ENCODE data around the gene CWC27.

Gene CWC27

DNA sequence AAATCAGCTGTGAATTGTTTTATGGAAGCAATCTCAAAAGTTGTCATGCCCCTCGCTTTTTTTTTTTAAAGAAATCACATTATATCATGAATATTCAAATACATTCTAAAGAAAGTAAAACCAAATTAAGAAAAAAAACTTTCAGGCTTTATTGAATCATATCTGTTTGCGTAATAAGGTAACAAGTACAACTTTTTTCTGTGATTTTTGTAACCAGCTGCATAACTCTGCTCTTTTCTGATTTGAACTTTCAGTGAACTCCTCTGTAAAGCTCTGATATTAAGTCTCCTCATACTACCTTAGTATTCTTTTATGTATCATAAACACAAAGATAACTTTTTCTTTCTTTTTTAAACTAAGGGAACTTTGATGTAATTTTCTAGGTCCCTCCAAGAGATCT, 65.3 kb downstream of the CWC27 start:
- DNase-seq (ENCODE audit: low read depth in 2 of 2): peak; percentile 45 to 50
- no peak overlapping the region for H3K4me3 ChIP-seq (replicated peaks in 1 of 2; ENCODE audit: low read depth in 2 of 2, low read length in 2 of 2)
- TF ChIP-seq, protein P1, sequence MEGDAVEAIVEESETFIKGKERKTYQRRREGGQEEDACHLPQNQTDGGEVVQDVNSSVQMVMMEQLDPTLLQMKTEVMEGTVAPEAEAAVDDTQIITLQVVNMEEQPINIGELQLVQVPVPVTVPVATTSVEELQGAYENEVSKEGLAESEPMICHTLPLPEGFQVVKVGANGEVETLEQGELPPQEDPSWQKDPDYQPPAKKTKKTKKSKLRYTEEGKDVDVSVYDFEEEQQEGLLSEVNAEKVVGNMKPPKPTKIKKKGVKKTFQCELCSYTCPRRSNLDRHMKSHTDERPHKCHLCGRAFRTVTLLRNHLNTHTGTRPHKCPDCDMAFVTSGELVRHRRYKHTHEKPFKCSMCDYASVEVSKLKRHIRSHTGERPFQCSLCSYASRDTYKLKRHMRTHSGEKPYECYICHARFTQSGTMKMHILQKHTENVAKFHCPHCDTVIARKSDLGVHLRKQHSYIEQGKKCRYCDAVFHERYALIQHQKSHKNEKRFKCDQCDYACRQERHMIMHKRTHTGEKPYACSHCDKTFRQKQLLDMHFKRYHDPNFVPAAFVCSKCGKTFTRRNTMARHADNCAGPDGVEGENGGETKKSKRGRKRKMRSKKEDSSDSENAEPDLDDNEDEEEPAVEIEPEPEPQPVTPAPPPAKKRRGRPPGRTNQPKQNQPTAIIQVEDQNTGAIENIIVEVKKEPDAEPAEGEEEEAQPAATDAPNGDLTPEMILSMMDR (IDR thresholded peaks at IDR 0.05; ENCODE audit: low read depth, low read length): no peak

DNA sequence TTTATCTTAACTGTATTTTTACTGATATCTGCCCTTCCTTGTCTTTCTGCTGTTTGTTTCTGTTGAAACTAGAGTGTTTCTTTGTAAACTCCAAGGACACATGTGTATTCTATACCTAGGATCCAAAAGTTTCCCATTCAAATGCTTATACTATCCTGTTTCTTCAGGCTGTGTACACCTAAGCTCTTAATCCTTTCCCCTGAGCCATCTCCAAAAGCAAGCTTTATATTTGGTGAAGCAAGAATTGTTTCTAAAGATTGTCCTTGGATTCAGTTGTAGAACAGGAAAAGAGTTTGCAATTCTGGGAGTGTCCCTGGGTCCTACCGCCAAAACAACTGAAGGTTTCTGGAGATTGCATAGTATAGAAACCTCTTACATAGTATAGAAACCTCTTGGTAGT, 65.9 kb downstream of the CWC27 start:
- DNase-seq (ENCODE audit: low read depth in 2 of 2): peak in 1 of 2 donors; percentile 10
- TF ChIP-seq, protein P1 (IDR thresholded peaks at IDR 0.05; ENCODE audit: low read depth, low read length): no peak
- H3K4me3 ChIP-seq (replicated peaks in 1 of 2; ENCODE audit: low read depth in 2 of 2, low read length in 2 of 2): no peak overlapping the region

DNA sequence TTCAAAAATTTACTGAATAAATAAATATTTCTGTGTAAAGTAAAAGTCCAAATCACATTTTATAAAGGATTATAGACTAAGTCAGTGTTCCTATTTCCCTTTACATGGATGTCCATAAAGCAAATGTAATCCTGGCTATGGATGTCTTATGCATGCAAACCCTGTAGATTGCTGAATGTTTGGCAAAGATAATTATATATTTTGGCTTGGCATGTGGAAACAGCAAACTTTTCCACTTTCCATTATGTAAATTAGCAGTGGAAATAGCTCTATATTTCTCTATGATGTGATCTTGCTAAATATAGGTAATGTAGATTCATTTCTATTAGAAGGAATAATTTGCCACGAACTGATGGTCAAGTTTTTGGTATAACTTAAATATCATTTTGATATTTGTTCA, 66.5 kb downstream of the CWC27 start:
- no peak for DNase-seq (ENCODE audit: low read depth in 2 of 2)
- TF ChIP-seq, protein P1 (IDR thresholded peaks at IDR 0.05; ENCODE audit: low read depth, low read length): no peak

DNA sequence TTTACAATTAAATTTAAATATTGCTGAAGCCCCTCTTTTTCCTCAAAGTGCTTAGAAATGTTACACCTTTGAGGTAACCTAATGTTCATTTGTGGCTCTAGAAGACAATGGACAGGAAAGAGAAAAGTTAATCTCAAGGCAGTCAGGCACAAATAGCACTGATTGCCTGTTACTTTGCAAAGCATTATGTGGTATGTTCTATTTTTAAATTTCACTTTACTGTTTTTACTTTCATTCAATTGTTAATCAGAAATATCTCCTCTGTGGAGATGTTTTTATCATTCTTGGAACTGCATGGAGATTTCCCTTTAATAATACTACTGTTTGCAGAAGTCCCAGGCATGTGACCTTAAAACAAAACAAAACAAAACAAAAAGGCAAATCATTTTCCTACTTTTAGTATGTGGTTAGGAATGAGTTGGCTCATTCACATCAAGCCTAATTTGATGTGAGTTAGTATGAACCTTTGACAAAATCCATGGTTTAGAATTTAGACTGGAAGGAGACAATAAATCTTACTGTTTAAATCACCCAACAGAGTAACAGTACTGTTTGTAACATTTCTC, 67.5 kb downstream of the CWC27 start:
- H3K4me3 ChIP-seq (replicated peaks in 1 of 2; ENCODE audit: low read depth in 2 of 2, low read length in 2 of 2): no peak overlapping the region
- DNase-seq (ENCODE audit: low read depth in 2 of 2): peak in 1 of 2 donors; percentile 16
- TF ChIP-seq, protein P1 (IDR thresholded peaks at IDR 0.05; ENCODE audit: low read depth, low read length): no peak

More for the DNA sequence above, 66.5 kb downstream of the CWC27 start:
- H3K4me3 ChIP-seq (replicated peaks in 1 of 2; ENCODE audit: low read depth in 2 of 2, low read length in 2 of 2): no peak overlapping the region

DNA sequence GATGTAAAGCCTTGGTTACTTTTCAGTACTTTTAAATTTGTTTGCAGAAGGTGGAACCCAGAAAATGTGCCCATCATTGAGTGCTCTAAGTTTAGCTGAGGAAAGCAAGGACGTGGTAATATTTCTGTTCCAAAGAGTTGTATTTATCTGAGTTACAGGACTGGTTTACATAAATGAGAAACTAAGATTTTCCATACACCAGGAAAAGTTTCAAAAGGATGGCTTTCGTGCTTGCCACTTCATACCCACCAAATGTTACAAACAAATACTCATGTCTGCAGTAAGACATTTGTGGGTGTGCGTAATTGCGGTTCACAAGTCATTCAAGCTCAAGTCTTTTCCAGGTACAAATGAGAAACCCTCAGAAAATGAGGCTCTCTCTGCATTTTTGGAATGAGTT, 68.1 kb downstream of the CWC27 start:
- TF ChIP-seq, protein P1 (IDR thresholded peaks at IDR 0.05; ENCODE audit: low read depth, low read length): no peak
- DNase-seq (ENCODE audit: low read depth in 2 of 2): no peak
- no peak overlapping the region for H3K4me3 ChIP-seq (replicated peaks in 1 of 2; ENCODE audit: low read depth in 2 of 2, low read length in 2 of 2)

DNA sequence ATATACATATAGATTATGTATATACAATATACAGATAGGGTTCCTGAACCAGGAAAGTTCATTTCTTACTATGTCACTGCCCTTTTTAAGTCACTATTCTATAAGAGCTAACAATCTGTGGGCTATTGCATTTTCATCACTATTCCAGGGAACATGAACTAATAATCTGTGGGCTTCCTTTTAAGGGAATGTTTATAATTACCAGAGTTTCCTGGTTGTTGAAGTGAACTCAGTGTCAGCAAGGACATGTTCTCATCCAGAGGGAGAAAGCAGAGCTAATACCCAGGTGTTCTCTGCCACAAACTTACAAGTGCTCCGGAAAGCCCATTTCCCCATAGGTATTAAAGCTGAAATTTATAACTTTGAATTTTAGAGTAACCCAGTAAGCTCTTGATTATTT, 69.6 kb downstream of the CWC27 start:
- no peak overlapping the region for H3K4me3 ChIP-seq (replicated peaks in 1 of 2; ENCODE audit: low read depth in 2 of 2, low read length in 2 of 2)
- peak; percentile 12 to 66 for DNase-seq (ENCODE audit: low read depth in 2 of 2)
- TF ChIP-seq, protein P1 (IDR thresholded peaks at IDR 0.05; ENCODE audit: low read depth, low read length): no peak

DNA sequence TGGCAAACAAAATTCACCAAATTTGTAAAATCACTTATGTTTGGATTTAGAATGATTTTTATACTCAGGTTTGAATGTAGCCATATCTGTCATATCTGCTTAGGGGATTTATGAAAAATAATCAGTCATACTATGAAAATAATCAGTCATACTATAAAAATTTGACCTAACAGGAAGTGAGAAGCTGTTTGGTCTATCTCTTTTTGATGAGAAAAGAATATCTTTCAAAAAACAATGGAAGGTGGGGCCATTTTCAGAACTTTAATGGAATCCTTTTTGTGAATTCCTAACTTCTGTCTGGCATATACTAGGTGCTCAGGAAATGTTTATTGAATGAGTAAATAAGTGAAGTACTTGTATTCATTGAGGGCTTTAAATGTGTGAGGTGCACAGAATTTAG, 70.1 kb downstream of the CWC27 start:
- no peak overlapping the region for H3K4me3 ChIP-seq (replicated peaks in 1 of 2; ENCODE audit: low read depth in 2 of 2, low read length in 2 of 2)
- TF ChIP-seq, protein P1 (IDR thresholded peaks at IDR 0.05; ENCODE audit: low read depth, low read length): no peak
- DNase-seq (ENCODE audit: low read depth in 2 of 2): peak in 1 of 2 donors; percentile 78
